SK-N-SH (cell line): ENCODE results near the gene ITGA6.

Experiments used
- EP300 ChIP-seq, 2 experiments: IDR thresholded peaks; 2 replicates each; pipeline versions ENCODE4 v1.4.0 to v1.6.1; 2012; ENCODE audit warnings: borderline replicate concordance in 1 of 2, low read depth in 1 of 2, low read length in 1 of 2
- FOXJ3 ChIP-seq: sonication (generic); formaldehyde crosslinking; IDR thresholded peaks from 2 replicates; pipeline ENCODE4 v1.5.1; 2020; ENCODE audit warnings: mild to moderate bottlenecking, missing genetic modification reagents
- FOXM1 ChIP-seq: IDR thresholded peaks from 2 replicates; pipeline ENCODE4 v1.4.0; 2012; ENCODE audit warnings: low read depth, mild to moderate bottlenecking
- JUND ChIP-seq: IDR thresholded peaks from 2 replicates; pipeline ENCODE4 v1.4.0; 2012
- NFIC ChIP-seq: IDR thresholded peaks from 2 replicates; pipeline ENCODE4 v1.4.0; 2012; ENCODE audit warnings: borderline replicate concordance
- NRF1 ChIP-seq: IDR thresholded peaks from 2 replicates; pipeline ENCODE4 v1.6.1; 2012; ENCODE audit warnings: low read depth, mild to moderate bottlenecking, low read length
- RAD21 ChIP-seq: IDR thresholded peaks from 2 replicates; pipeline ENCODE4 v1.6.1; 2012; ENCODE audit warnings: mild to moderate bottlenecking, low read length
- RCOR1 ChIP-seq: fragments of 150-350 bp; IDR thresholded peaks from 2 replicates; pipeline ENCODE4 v1.6.1; 2017; ENCODE audit warnings: antibody characterized with exemption, low read length
- RFX5 ChIP-seq: IDR thresholded peaks from 2 replicates; pipeline ENCODE4 v1.6.1; 2012; ENCODE audit warnings: mild to moderate bottlenecking, improper control_type of control experiment, low read length
- TAF1 ChIP-seq: IDR thresholded peaks from 2 replicates; pipeline ENCODE4 v1.6.1; 2012; ENCODE audit warnings: low read depth, mild to moderate bottlenecking, low read length, moderate library complexity, borderline replicate concordance
- TF ChIP-seq, protein P1 (sequence below): IDR thresholded peaks from 2 replicates; pipeline ENCODE4 v1.4.0; 2012; ENCODE audit warnings: low read depth
- TF ChIP-seq, protein P2 (sequence below): fragments of 200-600 bp; sonication (generic); IDR thresholded peaks from 2 replicates; pipeline ENCODE4 v1.6.1; 2017; ENCODE audit warnings: antibody characterized with exemption, mild to moderate bottlenecking, moderate library complexity
- TF ChIP-seq, protein P3 (sequence below): fragments of 150-350 bp; IDR thresholded peaks from 2 replicates; pipeline ENCODE4 v1.6.1; 2017; ENCODE audit warnings: antibody characterized with exemption, low read length, low read depth, borderline replicate concordance
- TF ChIP-seq, protein P4 (sequence below): IDR thresholded peaks from 2 replicates; pipeline ENCODE4; 2012

DNA sequence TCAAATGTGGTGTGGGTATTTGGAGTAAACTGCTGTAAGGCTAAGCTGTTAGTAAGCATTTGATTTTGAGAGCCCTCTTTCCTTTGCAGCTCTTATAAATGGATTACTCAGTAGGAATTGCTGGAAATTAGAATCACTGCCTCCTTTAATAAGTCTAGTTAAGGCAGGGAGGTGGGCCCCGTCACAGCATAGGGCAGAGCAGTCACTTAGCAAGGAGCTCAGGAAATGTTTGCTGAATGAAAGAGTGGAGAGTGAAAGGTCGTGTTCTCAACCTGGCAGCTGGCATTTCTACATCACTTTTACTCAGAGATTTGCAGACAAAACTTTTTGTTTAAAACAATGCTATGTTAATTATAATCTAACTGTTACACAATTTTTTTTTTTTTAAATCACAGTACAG lies 25.5 kb downstream of the ITGA6 start:
- TF ChIP-seq, protein P1, sequence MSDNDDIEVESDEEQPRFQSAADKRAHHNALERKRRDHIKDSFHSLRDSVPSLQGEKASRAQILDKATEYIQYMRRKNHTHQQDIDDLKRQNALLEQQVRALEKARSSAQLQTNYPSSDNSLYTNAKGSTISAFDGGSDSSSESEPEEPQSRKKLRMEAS, result no peak
- TF ChIP-seq, protein P2, sequence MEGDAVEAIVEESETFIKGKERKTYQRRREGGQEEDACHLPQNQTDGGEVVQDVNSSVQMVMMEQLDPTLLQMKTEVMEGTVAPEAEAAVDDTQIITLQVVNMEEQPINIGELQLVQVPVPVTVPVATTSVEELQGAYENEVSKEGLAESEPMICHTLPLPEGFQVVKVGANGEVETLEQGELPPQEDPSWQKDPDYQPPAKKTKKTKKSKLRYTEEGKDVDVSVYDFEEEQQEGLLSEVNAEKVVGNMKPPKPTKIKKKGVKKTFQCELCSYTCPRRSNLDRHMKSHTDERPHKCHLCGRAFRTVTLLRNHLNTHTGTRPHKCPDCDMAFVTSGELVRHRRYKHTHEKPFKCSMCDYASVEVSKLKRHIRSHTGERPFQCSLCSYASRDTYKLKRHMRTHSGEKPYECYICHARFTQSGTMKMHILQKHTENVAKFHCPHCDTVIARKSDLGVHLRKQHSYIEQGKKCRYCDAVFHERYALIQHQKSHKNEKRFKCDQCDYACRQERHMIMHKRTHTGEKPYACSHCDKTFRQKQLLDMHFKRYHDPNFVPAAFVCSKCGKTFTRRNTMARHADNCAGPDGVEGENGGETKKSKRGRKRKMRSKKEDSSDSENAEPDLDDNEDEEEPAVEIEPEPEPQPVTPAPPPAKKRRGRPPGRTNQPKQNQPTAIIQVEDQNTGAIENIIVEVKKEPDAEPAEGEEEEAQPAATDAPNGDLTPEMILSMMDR, result no peak
- TF ChIP-seq JUND, result no peak
- no peak for TF ChIP-seq TAF1
- TF ChIP-seq EP300 (IDR thresholded peaks at IDR 0.05; ENCODE audit: borderline replicate concordance in 1 of 2, low read depth in 1 of 2, low read length in 1 of 2), result no peak
- TF ChIP-seq RAD21, result no peak
- TF ChIP-seq, protein P3, sequence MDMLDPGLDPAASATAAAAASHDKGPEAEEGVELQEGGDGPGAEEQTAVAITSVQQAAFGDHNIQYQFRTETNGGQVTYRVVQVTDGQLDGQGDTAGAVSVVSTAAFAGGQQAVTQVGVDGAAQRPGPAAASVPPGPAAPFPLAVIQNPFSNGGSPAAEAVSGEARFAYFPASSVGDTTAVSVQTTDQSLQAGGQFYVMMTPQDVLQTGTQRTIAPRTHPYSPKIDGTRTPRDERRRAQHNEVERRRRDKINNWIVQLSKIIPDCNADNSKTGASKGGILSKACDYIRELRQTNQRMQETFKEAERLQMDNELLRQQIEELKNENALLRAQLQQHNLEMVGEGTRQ, result no peak
- no peak for TF ChIP-seq RCOR1
- no peak for TF ChIP-seq FOXM1
- TF ChIP-seq, protein P4, sequence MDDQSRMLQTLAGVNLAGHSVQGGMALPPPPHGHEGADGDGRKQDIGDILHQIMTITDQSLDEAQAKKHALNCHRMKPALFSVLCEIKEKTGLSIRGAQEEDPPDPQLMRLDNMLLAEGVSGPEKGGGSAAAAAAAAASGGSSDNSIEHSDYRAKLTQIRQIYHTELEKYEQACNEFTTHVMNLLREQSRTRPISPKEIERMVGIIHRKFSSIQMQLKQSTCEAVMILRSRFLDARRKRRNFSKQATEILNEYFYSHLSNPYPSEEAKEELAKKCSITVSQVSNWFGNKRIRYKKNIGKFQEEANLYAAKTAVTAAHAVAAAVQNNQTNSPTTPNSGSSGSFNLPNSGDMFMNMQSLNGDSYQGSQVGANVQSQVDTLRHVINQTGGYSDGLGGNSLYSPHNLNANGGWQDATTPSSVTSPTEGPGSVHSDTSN, result no peak
- TF ChIP-seq RFX5, result no peak
- no peak for TF ChIP-seq NRF1
- no peak for TF ChIP-seq NFIC
- no peak for TF ChIP-seq FOXJ3
